Stimulated activated CD8-positive, alpha-beta memory T cell treated with anti-CD3 and anti-CD28 coated beads, Interleukin-12 subunit alpha, Interleukin-12 subunit beta, amount 100 ng/mL, for 24 hours (primary cell): ENCODE results near the gene NUTM2D.
"Not testable (repeated sequence)": the region's sequence is repeated elsewhere in the genome, so short reads cannot be mapped to it uniquely, and the experiment has no call there.

Source experiments
- DNase-seq: peaks from one replicate; pipeline ENCODE4 v3.0.0-alpha.2; 2020; ENCODE audit errors: extremely low read depth

Gene NUTM2D

GRCh38 chr10:87357444-87357843 lies at the start of gene NUTM2D:
Gene NUTM2D, plus strand, starts transcription at chr10:87357744. Its CDS starts 522 bp downstream, at chr10:87358266.
- not testable (repeated sequence) for DNase-seq

GRCh38 chr10:87308702-87309101 lies 48.8 kb upstream of the NUTM2D start:
- not testable (repeated sequence) for DNase-seq

- not testable (repeated sequence) for DNase-seq
Measured at GRCh38 chr10:87309657-87310056, 47.9 kb upstream of the NUTM2D start.

GRCh38 chr10:87311521-87311920 lies 46.0 kb upstream of the NUTM2D start:
- not testable (repeated sequence) for DNase-seq

GRCh38 chr10:87313649-87314359 lies 43.7 kb upstream of the NUTM2D start:
- DNase-seq = not testable (repeated sequence)

- not testable (repeated sequence) for DNase-seq
Measured at GRCh38 chr10:87314360-87314973, 43.1 kb upstream of the NUTM2D start.

GRCh38 chr10:87321505-87321904 lies 36.0 kb upstream of the NUTM2D start:
- not testable (repeated sequence) for DNase-seq

GRCh38 chr10:87324559-87324958 lies 33.0 kb upstream of the NUTM2D start:
- not testable (repeated sequence) for DNase-seq

- not testable (repeated sequence) for DNase-seq
Measured at GRCh38 chr10:87327958-87328357, 29.6 kb upstream of the NUTM2D start.

GRCh38 chr10:87329131-87329530 lies 28.4 kb upstream of the NUTM2D start:
- not testable (repeated sequence) for DNase-seq

GRCh38 chr10:87332687-87333086 lies 24.9 kb upstream of the NUTM2D start:
- not testable (repeated sequence) for DNase-seq

- DNase-seq = not testable (repeated sequence)
Measured at GRCh38 chr10:87340411-87340810, 17.1 kb upstream of the NUTM2D start.

- DNase-seq = not testable (repeated sequence)
Measured at GRCh38 chr10:87341546-87342142, 15.9 kb upstream of the NUTM2D start.

- DNase-seq = peak; percentile 43
Measured at GRCh38 chr10:87342249-87342710, 15.3 kb upstream of the NUTM2D start.

GRCh38 chr10:87342711-87343258 lies 14.8 kb upstream of the NUTM2D start:
- DNase-seq = peak; percentile 61

GRCh38 chr10:87345743-87346142 lies 11.8 kb upstream of the NUTM2D start:
- not testable (repeated sequence) for DNase-seq

GRCh38 chr10:87350161-87350560 lies 7.4 kb upstream of the NUTM2D start:
- not testable (repeated sequence) for DNase-seq

GRCh38 chr10:87352825-87353224 lies 4.7 kb upstream of the NUTM2D start:
- not testable (repeated sequence) for DNase-seq

GRCh38 chr10:87355110-87355509 lies 2.4 kb upstream of the NUTM2D start:
- not testable (repeated sequence) for DNase-seq

- DNase-seq = not testable (repeated sequence)
Measured at GRCh38 chr10:87358159-87358558, 615 bp downstream of the NUTM2D start.

GRCh38 chr10:87369514-87370112 lies 12.1 kb downstream of the NUTM2D start:
- not testable (repeated sequence) for DNase-seq

- DNase-seq = not testable (repeated sequence)
Measured at GRCh38 chr10:87374091-87374490, 16.5 kb downstream of the NUTM2D start.
